Mammary epithelial cell (primary cell): ENCODE data around the gene KCP.

Source experiments
- CTCF ChIP-seq, 2 donors: IDR thresholded peaks in 1 of 2; conservative IDR thresholded peaks in 1 of 2; 2 replicates each; pipeline ENCODE4 v1.5.1; 2011 to 2012; ENCODE audit warnings: inconsistent platforms in 2 of 2, low read length in 2 of 2, mild to moderate bottlenecking in 2 of 2, control low read depth in 1 of 2, low read depth in 1 of 2; ENCODE audit not compliant: insufficient read depth in 1 of 2; ENCODE audit errors: extremely low read depth in 1 of 2
- EZH2 ChIP-seq: IDR thresholded peaks from 2 replicates; pipeline ENCODE4 v1.6.1; 2012; ENCODE audit warnings: low read length, inconsistent platforms, borderline replicate concordance

DNA sequence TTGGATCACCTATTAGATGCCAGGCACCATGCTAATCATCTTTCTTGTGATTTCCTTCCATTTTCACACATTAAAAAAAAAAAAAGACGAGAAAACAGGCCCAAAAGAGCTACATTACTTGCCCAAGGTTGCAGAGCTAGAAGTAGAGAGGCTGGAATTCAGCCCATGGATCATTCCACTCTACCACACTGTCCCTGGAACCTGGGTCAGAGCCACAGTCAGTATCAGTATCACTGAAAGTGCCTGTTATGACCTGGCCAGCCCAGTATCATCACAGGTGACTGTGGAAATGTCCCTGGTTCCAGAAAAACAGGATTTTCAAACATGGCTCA lies 83.6 kb downstream of the KCP start:
- TF ChIP-seq CTCF (conservative IDR thresholded peaks at IDR 0.05 in 1 of 2, IDR thresholded peaks at IDR 0.05 in 1 of 2; ENCODE audit: extremely low read depth in 1 of 2, insufficient read depth in 1 of 2, low read depth in 1 of 2, low read length in 2 of 2): no peak
- no peak for TF ChIP-seq EZH2
